GM18907 (cell line): ENCODE data around the gene PDXP.
"Not testable (repeated sequence)": the region's sequence is repeated elsewhere in the genome, so short reads cannot be mapped to it uniquely, and the experiment has no call there.

Experiments
- ATAC-seq: cut with Tn5 transposase; IDR thresholded peaks from one replicate; pipeline ENCODE4 v1.9.1; 2021; ENCODE audit warnings: mild to moderate bottlenecking, moderate library complexity; ENCODE audit not compliant: unreplicated experiment

Gene PDXP

DNA sequence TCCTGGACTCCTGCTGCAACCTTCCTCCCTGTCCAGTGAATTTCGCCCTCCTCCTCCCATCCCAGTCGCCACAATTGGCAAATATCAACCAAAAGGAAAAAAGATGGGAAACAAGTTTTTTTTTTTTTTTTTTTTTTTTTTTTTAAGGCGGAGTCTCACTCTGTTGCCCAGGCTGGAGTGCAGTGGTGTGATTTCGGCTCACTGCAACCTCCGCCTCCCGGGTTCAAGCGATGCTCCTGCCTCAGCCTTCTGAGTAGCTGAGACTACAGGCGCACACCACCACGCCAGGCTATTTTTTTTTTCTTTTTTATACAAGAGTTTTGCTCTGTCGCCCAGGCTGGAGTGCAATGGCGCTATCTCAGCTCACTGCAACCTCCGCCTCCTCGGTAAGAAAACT lies 37.7 kb downstream of the PDXP start:
- not testable (repeated sequence) for ATAC-seq

DNA sequence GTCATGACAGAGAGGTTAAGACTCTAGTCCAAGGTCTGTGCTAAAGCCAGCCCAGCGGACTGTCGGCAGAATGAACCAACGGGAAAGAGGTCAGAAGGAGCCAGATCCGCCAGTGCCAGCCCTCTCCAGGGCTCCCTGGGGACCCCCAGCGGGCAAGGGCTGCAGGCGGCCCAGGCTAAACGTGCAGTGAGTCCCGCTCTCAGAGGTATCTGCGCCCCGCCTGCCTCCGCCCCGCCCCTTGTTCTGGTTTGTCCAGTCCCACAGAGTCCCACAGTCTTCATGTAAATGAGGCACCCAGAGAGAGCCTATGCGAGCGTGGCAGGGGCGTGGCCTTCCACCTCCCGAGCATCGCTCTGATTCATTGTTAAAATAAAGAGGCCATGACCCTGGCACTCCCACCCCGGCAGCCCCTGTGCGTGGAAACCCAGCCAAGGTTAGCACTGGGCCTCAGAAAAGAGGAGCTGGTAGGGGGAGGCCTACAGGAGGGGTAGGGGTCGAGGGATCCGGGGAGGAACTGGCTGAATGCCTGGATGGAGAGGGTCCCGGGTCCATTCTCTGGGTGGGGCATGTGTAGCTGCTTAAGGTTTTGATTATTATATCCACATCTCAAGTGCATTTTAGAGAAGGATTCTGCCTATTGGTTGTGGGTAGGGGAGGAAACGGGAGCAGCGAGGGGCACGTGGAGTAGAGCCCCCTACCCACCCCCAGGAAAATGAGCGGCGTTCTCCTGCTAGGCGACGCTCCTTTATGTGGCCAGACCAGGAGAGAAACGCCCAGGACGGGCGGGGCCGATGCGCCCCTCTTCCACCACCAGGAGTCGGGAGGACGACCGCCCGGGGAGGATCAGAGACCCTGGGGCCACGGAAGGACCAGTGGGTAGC lies 38.4 kb downstream of the PDXP start, which contains the start of gene TRIOBP:
TRIOBP (plus strand) TSS at position 392 of the 881 bp plus-strand sequence. CDS start 4,318 bp downstream, outside the sequence.
- peak; percentile 82 for ATAC-seq

DNA sequence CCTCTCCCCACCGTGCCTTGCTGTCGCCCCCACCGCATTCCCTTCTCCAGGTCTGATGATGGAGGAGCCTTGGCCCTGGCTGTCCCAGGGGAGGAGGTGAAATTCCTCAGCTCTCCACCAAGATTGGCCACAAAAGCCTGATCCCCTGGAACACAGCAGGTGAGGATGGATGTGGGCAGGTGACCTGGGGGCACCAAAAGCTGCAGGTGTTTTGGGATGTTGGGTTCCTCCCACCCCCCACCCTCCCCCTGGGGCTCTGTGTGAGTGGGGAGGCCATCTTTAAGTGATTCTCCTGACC lies 39.0 kb downstream of the PDXP start:
- ATAC-seq, result no peak

DNA sequence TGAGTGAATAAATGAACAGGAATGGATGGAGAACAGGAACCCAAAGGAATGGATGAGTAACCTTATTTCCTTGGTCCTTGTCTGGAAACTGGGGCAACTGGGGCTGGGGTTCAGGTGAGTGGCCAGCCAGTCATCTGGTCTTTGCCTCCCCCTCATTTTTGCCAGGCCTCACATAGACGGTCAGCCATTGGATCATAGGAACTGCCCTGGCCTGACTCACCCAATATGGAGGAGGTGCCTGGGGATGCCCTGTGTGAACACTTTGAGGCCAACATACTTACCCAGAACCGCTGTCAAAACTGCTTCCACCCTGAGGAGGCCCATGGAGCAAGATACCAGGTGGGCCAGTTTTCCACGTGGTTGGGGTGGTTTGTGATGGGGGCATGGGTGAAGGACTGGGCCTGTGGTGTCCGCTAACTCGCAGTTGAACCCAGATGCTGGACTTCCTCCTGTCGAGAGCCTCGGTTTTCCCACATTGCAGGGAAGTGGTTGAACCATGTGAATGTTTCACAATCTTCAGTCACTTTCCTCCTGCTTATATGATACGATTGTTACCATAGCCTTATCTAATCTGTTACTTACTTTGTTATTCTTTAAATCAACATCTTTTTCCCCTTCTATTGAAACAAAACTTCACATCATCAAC lies 42.7 kb downstream of the PDXP start:
- no peak for ATAC-seq

DNA sequence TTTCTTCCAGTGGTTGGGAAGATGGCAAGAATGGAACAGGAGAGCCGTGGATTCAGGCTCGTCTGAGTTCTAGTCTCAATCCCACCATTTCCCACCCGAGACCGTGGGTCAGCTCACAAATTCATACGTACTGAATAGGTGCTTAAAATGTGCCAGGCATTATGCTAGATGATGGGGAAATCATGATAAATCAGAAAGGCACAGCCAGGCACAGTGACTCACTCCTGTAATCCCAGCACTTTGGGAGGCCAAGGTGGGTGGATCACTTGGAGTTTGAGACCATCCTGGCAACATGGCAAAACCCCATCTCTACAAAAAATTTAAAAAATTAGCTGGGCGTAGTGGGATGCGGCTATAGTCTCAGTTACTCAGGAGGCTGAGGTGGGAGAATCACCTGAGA lies 45.4 kb downstream of the PDXP start:
- ATAC-seq, result no peak

DNA sequence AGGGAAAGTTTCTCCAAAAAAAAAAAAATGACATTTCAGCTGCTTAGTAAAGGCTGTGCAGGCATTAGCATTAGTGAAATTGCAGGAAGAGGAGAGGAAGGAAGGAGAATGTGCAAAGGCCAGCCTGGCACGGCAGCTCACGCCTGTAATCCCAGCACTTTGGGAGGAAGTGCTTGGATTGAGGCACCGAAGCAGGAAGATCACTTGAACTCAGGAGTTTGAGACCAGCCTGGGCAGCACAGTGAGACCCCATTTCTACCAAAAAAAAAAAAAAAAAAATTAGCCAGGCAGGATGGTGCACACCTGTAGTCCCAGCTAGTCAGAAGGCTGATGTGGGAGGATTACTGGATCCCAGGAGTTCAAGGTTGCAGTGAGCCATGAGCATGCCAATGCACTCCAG lies 46.1 kb downstream of the PDXP start:
- ATAC-seq, result no peak

DNA sequence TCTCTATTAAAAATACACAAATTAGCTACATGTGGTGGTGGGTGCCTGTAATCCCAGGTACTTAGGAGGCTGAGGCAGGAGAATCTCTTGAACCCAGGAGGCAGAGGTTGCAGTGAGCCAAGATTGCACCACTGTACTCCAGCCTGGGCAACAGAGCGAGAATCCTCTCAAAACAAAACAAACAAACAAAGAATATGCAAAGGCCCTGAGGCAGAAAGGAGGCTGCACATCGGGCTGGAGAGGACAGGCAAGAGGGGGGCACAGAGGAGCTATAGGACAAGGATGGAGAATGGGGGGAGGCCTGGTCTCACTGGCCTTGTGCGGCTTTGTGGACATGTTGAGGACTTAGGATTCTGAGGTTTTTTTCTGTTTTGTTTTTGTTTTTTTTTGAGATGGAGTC lies 46.7 kb downstream of the PDXP start:
- ATAC-seq, result no peak

DNA sequence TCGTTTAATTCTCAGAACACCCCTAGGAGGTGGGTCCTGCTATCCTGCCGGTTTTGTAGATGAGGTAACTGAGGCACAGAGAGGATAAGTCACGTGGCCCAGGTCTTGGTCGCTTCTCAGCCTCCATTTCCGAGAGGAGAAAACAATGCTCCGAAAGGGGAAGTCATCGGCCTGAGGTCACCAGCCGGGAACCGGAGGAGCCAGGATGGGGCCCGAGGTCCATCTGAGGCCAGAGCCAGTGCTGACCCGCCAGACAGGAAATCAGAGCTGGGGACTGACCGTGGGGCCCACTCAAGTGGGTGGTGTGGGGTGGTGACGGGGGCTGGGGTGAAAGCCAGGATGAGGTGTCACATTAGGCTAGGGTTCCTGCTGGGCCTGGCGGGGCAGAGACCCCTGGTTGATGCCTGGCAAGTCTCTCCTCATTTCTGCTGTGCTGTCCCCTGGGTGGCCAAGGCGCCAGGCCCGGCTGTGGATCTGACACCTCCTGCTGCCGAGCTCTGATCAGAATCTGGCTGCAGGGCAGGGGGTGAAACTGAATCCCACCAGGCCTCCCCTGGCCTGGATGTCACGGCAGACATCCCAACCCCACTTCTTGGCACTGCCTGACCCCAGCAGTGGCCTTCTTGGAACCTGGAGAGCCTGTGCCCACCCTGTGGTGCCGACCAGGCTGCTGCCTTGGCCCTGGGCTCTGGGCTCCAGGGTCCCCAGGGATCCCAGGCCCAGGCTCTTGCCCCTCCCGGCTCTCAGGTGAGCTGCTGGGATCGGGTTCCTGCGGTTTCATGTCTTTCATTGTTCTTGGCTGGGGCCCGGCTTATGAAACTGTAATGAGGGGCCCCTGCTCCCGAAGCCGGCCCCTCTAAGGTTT lies 50.3 kb downstream of the PDXP start:
- no peak for ATAC-seq

DNA sequence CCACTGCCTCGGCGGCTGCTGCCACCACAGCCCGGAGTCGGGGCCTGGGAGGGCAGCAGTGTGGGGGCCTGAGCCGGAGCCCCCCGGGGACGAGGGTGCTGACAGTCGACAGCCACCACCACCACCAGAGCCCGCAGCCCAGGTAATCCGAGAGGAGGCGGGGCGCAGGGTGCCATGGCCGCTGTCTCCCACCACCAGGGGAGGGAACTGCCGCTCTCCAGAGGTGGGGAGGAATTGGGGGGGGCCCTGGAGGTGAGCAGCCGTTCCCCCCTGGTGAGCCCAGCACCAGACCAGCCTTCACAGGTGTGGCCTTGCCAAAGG lies 50.9 kb downstream of the PDXP start:
- ATAC-seq, result no peak

DNA sequence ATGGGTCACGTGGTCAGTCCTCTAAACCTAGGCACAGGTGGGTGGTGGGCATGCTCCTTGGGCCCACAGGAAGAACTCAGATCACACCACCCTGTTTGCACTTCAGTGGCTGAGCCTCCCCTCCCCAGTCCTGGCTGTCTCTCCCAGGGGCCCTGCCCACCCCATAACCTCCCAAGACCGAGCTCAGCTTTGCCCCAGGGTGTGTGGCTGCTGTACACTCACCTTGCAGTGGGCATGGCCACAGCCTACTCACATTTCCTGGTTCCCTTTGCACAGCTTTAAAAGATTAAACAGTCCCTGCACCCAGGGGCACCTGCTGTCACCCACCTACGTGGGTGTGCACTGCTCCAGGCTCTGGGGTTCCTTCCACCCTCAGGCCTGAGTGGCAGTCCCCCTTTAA lies 52.2 kb downstream of the PDXP start:
- no peak for ATAC-seq

DNA sequence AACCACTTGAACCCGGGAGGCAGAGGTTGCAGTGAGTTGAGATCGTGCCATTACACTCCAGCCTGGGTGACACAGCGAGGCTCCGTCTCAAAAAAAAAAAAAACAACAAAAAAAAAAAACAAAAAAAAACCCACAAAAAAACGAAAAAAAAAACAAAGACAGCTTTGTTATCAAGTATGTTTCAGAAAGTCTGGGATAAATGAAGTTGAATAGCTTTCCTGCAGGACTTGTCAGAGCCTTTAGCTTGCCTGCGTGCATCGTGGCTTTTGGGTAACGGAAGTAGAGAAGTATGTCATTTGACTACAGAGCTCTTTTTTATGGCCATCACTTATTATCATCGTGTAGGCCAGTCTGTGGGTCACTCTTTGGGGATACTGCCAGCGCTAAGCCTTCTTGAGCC lies 53.0 kb downstream of the PDXP start:
- ATAC-seq, result no peak

DNA sequence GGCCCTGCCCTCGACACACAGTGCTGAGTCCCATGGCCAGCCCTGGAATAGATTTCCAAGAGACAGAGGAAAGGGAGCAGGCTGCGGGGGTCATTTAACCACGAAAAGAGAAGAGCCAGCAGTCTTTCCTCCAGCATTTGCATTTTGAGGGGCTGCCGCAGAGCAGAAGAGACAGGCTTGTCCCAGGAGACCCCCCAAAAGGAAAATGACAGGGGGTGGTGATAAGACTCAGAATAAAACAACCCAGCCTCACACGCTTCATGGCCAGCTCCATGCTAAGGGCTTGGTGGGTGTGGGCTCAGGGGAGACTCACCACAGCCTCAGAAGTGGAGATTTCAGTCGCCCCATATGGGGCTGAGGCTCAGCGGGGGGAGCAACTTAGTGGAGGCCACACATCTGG lies 55.2 kb downstream of the PDXP start:
- ATAC-seq, result no peak

DNA sequence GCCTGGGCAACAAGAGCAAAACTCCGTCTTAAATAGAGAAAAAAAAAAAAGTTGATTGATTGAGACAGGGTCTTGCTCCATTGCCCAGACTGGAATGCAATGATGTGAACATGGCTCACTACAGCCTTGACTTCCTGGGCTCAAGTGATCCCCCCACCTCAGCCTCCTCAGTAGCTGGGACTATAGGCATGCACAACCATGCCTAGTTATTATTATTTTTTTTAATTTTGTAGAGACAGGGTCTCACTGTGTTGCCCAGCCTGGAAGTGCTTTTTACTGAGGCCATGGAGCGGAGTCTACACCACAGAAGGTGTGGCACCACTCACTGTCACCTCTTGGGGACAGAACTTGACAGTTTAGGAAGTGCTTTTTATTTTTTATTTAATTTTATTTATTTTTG lies 56.1 kb downstream of the PDXP start:
- ATAC-seq, result no peak

DNA sequence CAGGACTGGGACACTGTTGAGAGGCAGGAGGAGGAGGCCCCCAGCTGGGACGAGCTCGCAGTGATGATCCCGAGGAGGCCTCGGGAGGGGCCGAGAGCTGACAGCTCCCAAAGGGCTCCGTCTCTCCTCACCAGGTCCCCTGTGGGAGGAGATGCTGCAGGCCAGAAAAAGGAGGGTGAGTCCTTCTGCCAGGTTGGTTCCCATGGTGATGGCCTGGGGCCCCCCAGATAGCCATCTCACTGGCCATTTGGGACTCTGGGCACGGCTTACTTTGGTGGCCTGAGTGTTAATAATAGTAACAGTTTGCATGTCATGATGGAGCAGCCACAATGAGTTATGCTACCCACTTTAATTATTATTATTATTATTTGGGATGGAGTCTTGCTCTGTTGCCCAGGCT lies 57.2 kb downstream of the PDXP start:
- no peak for ATAC-seq
